Liver (tissue), 9 donors: Measurements from ENCODE around the gene LRRC53. TPM values are rescaled to one million over a fixed set of nuclear protein-coding genes. Genes with fewer than 3 reads are reported as not detected.

Source experiments
- DNase-seq: peaks from one replicate; pipeline ENCODE4 v3.0.0-alpha.2; 2017; ENCODE audit warnings: low spot score
- H3K27ac ChIP-seq, 2 donors: one replicate each; pipeline ENCODE4 v1.7.0; 2013; ENCODE audit warnings: inconsistent platforms in 2 of 2, low read length in 2 of 2, control low read depth in 1 of 2, low read depth in 1 of 2, mild to moderate bottlenecking in 1 of 2
- H3K27me3 ChIP-seq, 4 donors: one replicate each; pipeline versions ENCODE4 v1.6.1 to v1.7.0; 2013; ENCODE audit warnings: low read length in 3 of 4, inconsistent platforms in 1 of 4, mild to moderate bottlenecking in 1 of 4, moderate library complexity in 1 of 4; ENCODE audit not compliant: control insufficient read depth in 4 of 4, insufficient read depth in 4 of 4
- H3K36me3 ChIP-seq, 4 donors: one replicate each; pipeline versions ENCODE4 v1.6.1 to v1.7.0; 2013; ENCODE audit warnings: low read length in 3 of 4, mild to moderate bottlenecking in 3 of 4, low read depth in 1 of 4, moderate library complexity in 1 of 4; ENCODE audit not compliant: control insufficient read depth in 4 of 4, insufficient read depth in 3 of 4
- H3K4me1 ChIP-seq, 4 donors: one replicate each; pipeline versions ENCODE4 v1.6.1 to v1.7.0; 2013; ENCODE audit warnings: low read length in 3 of 4, mild to moderate bottlenecking in 3 of 4, moderate library complexity in 1 of 4; ENCODE audit not compliant: control insufficient read depth in 4 of 4, insufficient read depth in 4 of 4
- H3K4me3 ChIP-seq, 3 donors: one replicate each; pipeline versions ENCODE4 v1.6.1 to v1.7.0; 2013; ENCODE audit warnings: low read length in 3 of 3, control low read depth in 1 of 3, low read depth in 1 of 3, mild to moderate bottlenecking in 1 of 3
- H3K9ac ChIP-seq, 2 donors: one replicate each; pipeline ENCODE4 v1.7.0; 2013; ENCODE audit warnings: low read length in 2 of 2, mild to moderate bottlenecking in 2 of 2, moderate library complexity in 2 of 2, control low read depth in 1 of 2, low read depth in 1 of 2
- H3K9me3 ChIP-seq, 4 donors: one replicate each; pipeline versions ENCODE4 v1.6.1 to v1.7.0; 2013; ENCODE audit warnings: low read length in 3 of 4; ENCODE audit not compliant: control insufficient read depth in 4 of 4
- ATF3 ChIP-seq: IDR thresholded peaks from 2 replicates; pipeline ENCODE4 v1.6.1; 2016; ENCODE audit warnings: antibody characterized with exemption
- CTCF ChIP-seq: fragments of 150-350 bp; IDR thresholded peaks from 2 replicates; pipeline ENCODE4 v1.5.1; 2017; ENCODE audit warnings: improper control_type of control experiment, low read depth, low read length; ENCODE audit not compliant: missing input control
- EGR1 ChIP-seq, 2 donors: IDR thresholded peaks; 2 replicates each; pipeline ENCODE4 v1.6.1; 2016 to 2018; ENCODE audit warnings: antibody characterized with exemption in 2 of 2, low read depth in 2 of 2
- FOXA1 ChIP-seq: IDR thresholded peaks from 2 replicates; pipeline ENCODE4 v1.6.1; 2016; ENCODE audit warnings: antibody characterized with exemption
- FOXA2 ChIP-seq: IDR thresholded peaks from 2 replicates; pipeline ENCODE4 v1.6.1; 2016; ENCODE audit warnings: antibody characterized with exemption
- GABPA ChIP-seq, 2 donors: IDR thresholded peaks in 1 of 2; conservative IDR thresholded peaks in 1 of 2; 2 replicates each; pipeline ENCODE4 v1.6.1; 2016; ENCODE audit warnings: antibody characterized with exemption in 2 of 2, mild to moderate bottlenecking in 1 of 2, moderate library complexity in 1 of 2
- HNF4A ChIP-seq, 2 donors: conservative IDR thresholded peaks; 2 replicates each; pipeline ENCODE4 v1.6.1; 2016; ENCODE audit warnings: antibody characterized with exemption in 2 of 2, mild to moderate bottlenecking in 2 of 2
- HNF4G ChIP-seq: IDR thresholded peaks from 2 replicates; pipeline ENCODE4 v1.6.1; 2016; ENCODE audit warnings: antibody characterized with exemption
- JUND ChIP-seq, 2 donors: IDR thresholded peaks; 2 replicates each; pipeline ENCODE4 v1.6.1; 2016; ENCODE audit warnings: antibody characterized with exemption in 2 of 2
- MAX ChIP-seq: IDR thresholded peaks from 2 replicates; pipeline ENCODE4 v1.6.1; 2016; ENCODE audit warnings: antibody characterized with exemption
- NR2F2 ChIP-seq: IDR thresholded peaks from 2 replicates; pipeline ENCODE4 v1.6.1; 2016; ENCODE audit warnings: antibody characterized with exemption
- RAD21 ChIP-seq, 2 donors: IDR thresholded peaks; 2 replicates each; pipeline ENCODE4 v1.6.1; 2016; ENCODE audit warnings: antibody characterized with exemption in 2 of 2, mild to moderate bottlenecking in 2 of 2
- REST ChIP-seq: IDR thresholded peaks from 2 replicates; pipeline ENCODE4 v1.6.1; 2016; ENCODE audit warnings: antibody characterized with exemption, mild to moderate bottlenecking
- RXRA ChIP-seq, 2 donors: IDR thresholded peaks; 2 replicates each; pipeline ENCODE4 v1.6.1; 2017 to 2018; ENCODE audit warnings: antibody characterized with exemption in 2 of 2, mild to moderate bottlenecking in 1 of 2
- SP1 ChIP-seq: IDR thresholded peaks from 2 replicates; pipeline ENCODE4 v1.6.1; 2018; ENCODE audit warnings: antibody characterized with exemption, mild to moderate bottlenecking
- TAF1 ChIP-seq: conservative IDR thresholded peaks from 2 replicates; pipeline ENCODE4 v1.6.1; 2016; ENCODE audit warnings: antibody characterized with exemption, mild to moderate bottlenecking
- YY1 ChIP-seq: IDR thresholded peaks from 2 replicates; pipeline ENCODE4 v1.6.1; 2016; ENCODE audit warnings: antibody characterized with exemption, mild to moderate bottlenecking
- ZBTB33 ChIP-seq: IDR thresholded peaks from 2 replicates; pipeline ENCODE4 v1.6.1; 2016; ENCODE audit warnings: antibody characterized with exemption
- WGBS: extraction: QIAGEN DNeasy Blood & Tissue Kit; methylation state at CpG from one replicate; pipeline ENCODE4 v1.1.7; 2013; 5-methylcytosine and 5-hydroxymethylcytosine counted together
- polyA plus RNA-seq, 2 donors: library from polyadenylated mRNA; stranded (reverse) in 1 of 2; unstranded in 1 of 2; fragments of 200-250 nt in 1 of 2; fragments of >200 nt in 1 of 2; fragmentation: Nextera tagmentation in 1 of 2; extraction: Ambion mirVana in 1 of 2; gene quantifications; one replicate each; pipeline versions ENCODE4 v1.2.1 to v1.2.3, GENCODE V29; 2013 to 2015
- total RNA-seq, 2 donors: library from RNA; depleted of rRNA; stranded (reverse); fragments of >200 nt; gene quantifications; one replicate each; pipeline ENCODE4 v1.2.3, GENCODE V29; 2014
- donor health status: healthy.
- donor health status: healthy.
- donor health status: healthy.
- donor health status: healthy.
- donor health status: healthy.

Gene LRRC53
- total and polyA plus RNA-seq, 4 donors: not detected

GRCh38 chr1:74534241-74534640, 21.8 kb upstream of the LRRC53 start:
- Histone ChIP-seq H3K27me3 (no peaks in the 10 kb centered on the region), H3K4me3 (no peak overlapping the region), H3K4me1 (peaks cover 0 to 1% (median 0%) of the 10 kb centered on the region in 4 donors), H3K27ac (no peak overlapping the region), H3K9me3 (no peaks in the 10 kb centered on the region), H3K36me3 (no peaks in the 10 kb centered on the region), H3K9ac (no peak overlapping the region)
- 85% methylated on average over 3 of the region's 3 CpGs for WGBS
- DNase-seq: no peak
- no peak for TF ChIP-seq HNF4A (conservative IDR thresholded peaks at IDR 0.05)
- no peak for TF ChIP-seq CTCF
- no peak for TF ChIP-seq FOXA1
- no peak for TF ChIP-seq FOXA2
- no peak for TF ChIP-seq JUND (IDR thresholded peaks at IDR 0.05)
- no peak for TF ChIP-seq MAX
- TF ChIP-seq GABPA (IDR thresholded peaks at IDR 0.05 in 1 of 2, conservative IDR thresholded peaks at IDR 0.05 in 1 of 2): no peak
- TF ChIP-seq TAF1: no peak
- TF ChIP-seq ZBTB33: no peak
- no peak for TF ChIP-seq NR2F2
- no peak for TF ChIP-seq RAD21 (IDR thresholded peaks at IDR 0.05)
- no peak for TF ChIP-seq EGR1 (IDR thresholded peaks at IDR 0.05; ENCODE audit: low read depth in 2 of 2)
- no peak for TF ChIP-seq HNF4G
- TF ChIP-seq SP1: no peak
- TF ChIP-seq ATF3: no peak
- TF ChIP-seq REST: no peak
- TF ChIP-seq YY1: no peak
- TF ChIP-seq RXRA (IDR thresholded peaks at IDR 0.05): no peak
